H1 (cell line): ENCODE results near the gene CEACAM1. TPM values are rescaled to one million over a fixed set of nuclear protein-coding genes. Genes with fewer than 3 reads are reported as not detected.

Source experiments
- CTCF ChIA-PET: fragments of 300-600 bp; sonication (Branson Sonifier 250); formaldehyde crosslinking; loops from one replicate; lab custom pipeline; 2021; ENCODE audit not compliant: partially characterized antibody; lab: Charles Lee
- POLR2A ChIA-PET: fragments of 300-600 bp; sonication (Branson Sonifier 250); formaldehyde crosslinking; loops from one replicate; lab custom pipeline; 2021; ENCODE audit warnings: inconsistent platforms; ENCODE audit not compliant: partially characterized antibody; lab: Charles Lee
- DNase-seq, 2 experiments: peaks; one replicate each; pipeline versions ENCODE4 v3.0.0 to v3.0.0-alpha.2; 2010 to 2022; ENCODE audit warnings: low spot score in 2 of 2, low read depth in 1 of 2, mixed read lengths in 1 of 2
- FAIRE-seq: peaks from 2 replicates; lab custom pipeline; 2011; peaks lifted over from hg19 to GRCh38; lab: Jason Lieb, UNC
- H2AFZ ChIP-seq: 2 replicates; pipeline ENCODE4 v1.8.1; 2012; ENCODE audit warnings: low read length, inconsistent platforms
- H2AK5ac ChIP-seq: 2 replicates; pipeline ENCODE4 v1.6.1; 2013; ENCODE audit warnings: low read depth, low read length
- H2BK120ac ChIP-seq: replicated peaks from 2 replicates; pipeline ENCODE3; 2013; ENCODE audit warnings: low read depth, low read length, inconsistent platforms
- H2BK12ac ChIP-seq: 2 replicates; pipeline ENCODE4 v1.6.1; 2013; ENCODE audit warnings: low read depth, low read length
- H2BK15ac ChIP-seq: 2 replicates; pipeline ENCODE4 v1.6.1; 2013; ENCODE audit warnings: low read length
- H2BK20ac ChIP-seq: 2 replicates; pipeline ENCODE4 v1.6.1; 2013; ENCODE audit warnings: low read length
- H2BK5ac ChIP-seq: 2 replicates; pipeline ENCODE4 v1.6.1; 2013; ENCODE audit warnings: low read depth, low read length
- H3K14ac ChIP-seq: 2 replicates; pipeline ENCODE4 v1.6.1; 2013; ENCODE audit warnings: inconsistent platforms; ENCODE audit not compliant: insufficient read length
- H3K18ac ChIP-seq: 2 replicates; pipeline ENCODE4 v1.6.1; 2013; ENCODE audit warnings: low read length; ENCODE audit errors: extremely low read depth
- H3K23ac ChIP-seq: 2 replicates; pipeline ENCODE4 v1.6.1; 2013; ENCODE audit warnings: inconsistent platforms; ENCODE audit not compliant: insufficient read length
- H3K23me2 ChIP-seq: 2 replicates; pipeline ENCODE4 v1.6.1; 2013; ENCODE audit warnings: low read depth, low read length
- H3K27ac ChIP-seq: 2 replicates; pipeline ENCODE4 v1.6.1; 2011; ENCODE audit warnings: low read depth, low read length, inconsistent platforms
- H3K27me3 ChIP-seq, 4 experiments: replicated peaks in 1 of 4; 1 replicate in 1 of 4; 2 replicates in 3 of 4; pipeline versions ENCODE4 v1.6.1 to v1.8.1; 2011 to 2013; ENCODE audit warnings: low read length in 3 of 4, mild to moderate bottlenecking in 3 of 4, inconsistent platforms in 2 of 4, mixed read lengths in 2 of 4, moderate library complexity in 1 of 4; ENCODE audit not compliant: control insufficient read depth in 3 of 4, insufficient read depth in 3 of 4; ENCODE audit errors: extremely low read depth in 1 of 4
- H3K36me3 ChIP-seq, 4 experiments: 2 replicates each; pipeline versions ENCODE4 v1.6.1 to v1.8.1; 2011 to 2013; ENCODE audit warnings: mild to moderate bottlenecking in 4 of 4, low read length in 3 of 4, moderate library complexity in 2 of 4, control low read depth in 1 of 4, inconsistent platforms in 1 of 4; ENCODE audit not compliant: insufficient read depth in 4 of 4, control insufficient read depth in 2 of 4
- H3K4ac ChIP-seq: replicated peaks from 2 replicates; pipeline ENCODE3; 2013; ENCODE audit warnings: low read length, low read depth, mixed read lengths, inconsistent platforms; ENCODE audit not compliant: insufficient read length
- H3K4me1 ChIP-seq, 4 experiments: replicated peaks in 1 of 4; 1 replicate in 1 of 4; 2 replicates in 3 of 4; pipeline versions ENCODE4 v1.6.1 to v1.8.1; 2011 to 2013; ENCODE audit warnings: low read length in 3 of 4, inconsistent platforms in 2 of 4, mixed read lengths in 1 of 4; ENCODE audit not compliant: insufficient read depth in 4 of 4, control insufficient read depth in 3 of 4
- H3K4me2 ChIP-seq, 2 experiments: 2 replicates each; pipeline versions ENCODE4 v1.6.1 to v1.8.1; 2011 to 2013; ENCODE audit warnings: low read depth in 2 of 2, low read length in 2 of 2, control low read depth in 1 of 2, inconsistent platforms in 1 of 2, mild to moderate bottlenecking in 1 of 2; ENCODE audit not compliant: insufficient read depth in 1 of 2
- H3K4me3 ChIP-seq, 4 experiments: fragments of 200-600, 300-600 bp in 1 of 4; sonication (generic), shearing (Covaris generic), sonication (Bioruptor Twin) in 1 of 4; 2 replicates each; pipeline versions ENCODE4 v1.5.1 to v1.8.1; 2011 to 2016; ENCODE audit warnings: low read length in 4 of 4, low read depth in 3 of 4, control low read depth in 2 of 4, inconsistent platforms in 2 of 4, mild to moderate bottlenecking in 2 of 4, mixed read lengths in 1 of 4, moderate library complexity in 1 of 4; ENCODE audit not compliant: insufficient read depth in 2 of 4; ENCODE audit errors: extremely low read depth in 1 of 4
- H3K56ac ChIP-seq: replicated peaks from 2 replicates; pipeline ENCODE3; 2013; ENCODE audit warnings: low read depth, mild to moderate bottlenecking, mixed read lengths, low read length, inconsistent platforms; ENCODE audit not compliant: insufficient read length
- H3K79me1 ChIP-seq: 2 replicates; pipeline ENCODE4 v1.6.1; 2013; ENCODE audit warnings: low read depth, low read length, control low read depth
- H3K79me2 ChIP-seq, 2 experiments: 2 replicates each; pipeline versions ENCODE4 v1.6.1 to v1.8.1; 2012 to 2013; ENCODE audit warnings: low read length in 2 of 2, mild to moderate bottlenecking in 2 of 2, inconsistent platforms in 1 of 2; ENCODE audit not compliant: insufficient read depth in 2 of 2, control insufficient read depth in 1 of 2
- H3K9ac ChIP-seq, 4 experiments: replicated peaks in 1 of 4; 1 replicate in 1 of 4; 2 replicates in 3 of 4; pipeline versions ENCODE4 v1.6.1 to v1.8.1; 2011 to 2013; ENCODE audit warnings: low read depth in 3 of 4, low read length in 3 of 4, control low read depth in 2 of 4, mild to moderate bottlenecking in 2 of 4, moderate library complexity in 2 of 4, inconsistent platforms in 1 of 4; ENCODE audit errors: extremely low read depth in 1 of 4
- H3K9me3 ChIP-seq, 2 experiments: 2 replicates each; pipeline versions ENCODE4 v1.6.1 to v1.8.1; 2012 to 2013; ENCODE audit warnings: mild to moderate bottlenecking in 2 of 2, moderate library complexity in 2 of 2, control low read depth in 1 of 2, inconsistent platforms in 1 of 2, low read depth in 1 of 2, low read length in 1 of 2, mixed read lengths in 1 of 2; ENCODE audit not compliant: insufficient read depth in 2 of 2
- H4K20me1 ChIP-seq, 2 experiments: replicated peaks in 1 of 2; 2 replicates each; pipeline versions ENCODE3 to v1.8.1; 2011 to 2013; ENCODE audit warnings: inconsistent platforms in 2 of 2, low read length in 2 of 2, mild to moderate bottlenecking in 1 of 2; ENCODE audit not compliant: insufficient read depth in 2 of 2, control insufficient read depth in 1 of 2
- H4K5ac ChIP-seq: 2 replicates; pipeline ENCODE4 v1.6.1; 2013; ENCODE audit warnings: low read length, low read depth, mixed read lengths, inconsistent platforms; ENCODE audit not compliant: insufficient read length
- H4K8ac ChIP-seq: 2 replicates; pipeline ENCODE4 v1.8.0; 2013; ENCODE audit warnings: mild to moderate bottlenecking, moderate library complexity, low read length, inconsistent platforms; ENCODE audit not compliant: insufficient read depth; ENCODE audit errors: extremely low read depth
- H4K91ac ChIP-seq: replicated peaks from 2 replicates; pipeline ENCODE3; 2013; ENCODE audit warnings: low read length, mixed read lengths, inconsistent platforms; ENCODE audit not compliant: insufficient read length
- JUND ChIP-seq: IDR thresholded peaks from 2 replicates; pipeline ENCODE4 v1.6.1; 2011; ENCODE audit warnings: mild to moderate bottlenecking, improper control_type of control experiment, low read length
- MAFK ChIP-seq: IDR thresholded peaks from 2 replicates; pipeline ENCODE4 v1.6.1; 2012; ENCODE audit warnings: low read depth, mild to moderate bottlenecking, improper control_type of control experiment, low read length
- RNF2 ChIP-seq: fragments of 200-900, 300-1000 bp; sonication (generic); IDR thresholded peaks from 2 replicates; pipeline ENCODE4 v1.7.1; 2016; ENCODE audit warnings: borderline replicate concordance, low read depth, mild to moderate bottlenecking, antibody characterized with exemption, low read length; ENCODE audit not compliant: poor library complexity, severe bottlenecking; ENCODE audit errors: missing control alignments
- WGBS, 2 experiments: shearing (Covaris generic) in 1 of 2; methylation state at CpG; one replicate each; pipeline versions ENCODE4 v1.1.6 to v1.1.7; 2013 to 2015; ENCODE audit warnings: low lambda C conversion rate in 2 of 2, mixed read lengths in 2 of 2, inconsistent platforms in 1 of 2, low coverage in 1 of 2, missing lambda C conversion rate in 1 of 2; ENCODE audit not compliant: insufficient replicate concordance in 2 of 2, insufficient coverage in 1 of 2, insufficient read length in 1 of 2; ENCODE audit errors: extremely low coverage in 1 of 2, missing lambda C conversion rate in 1 of 2; 5-methylcytosine and 5-hydroxymethylcytosine counted together
- polyA plus RNA-seq, 7 experiments: library from polyadenylated mRNA; depleted of rRNA in 3 of 7; stranded (reverse) in 5 of 7; unstranded in 2 of 7; fragments of >200 nt in 5 of 7; fragments of 200-250 nt in 2 of 7; gene quantifications; 1 replicate in 5 of 7; 2 replicates in 1 of 7; 4 replicates in 1 of 7; pipeline versions ENCODE4 v1.2.1 to v1.2.3, GENCODE V29; 2011 to 2013; ENCODE audit warnings: missing spikeins in 2 of 7, mixed read lengths in 2 of 7
- total RNA-seq: library from RNA; stranded (reverse); fragmentation: NEBNext Ultra II Directional; extraction: Animal tissue kit (Norgen Biotek cat#: 25700); gene quantifications from 2 replicates; pipeline ENCODE4 v1.2.1, GENCODE V29; 2021
- TF ChIP-seq, protein P1 (sequence below), 3 experiments: IDR thresholded peaks; 1 replicate in 2 of 3; 2 replicates in 1 of 3; pipeline versions ENCODE4 v1.5.1 to v1.6.1; 2011; ENCODE audit warnings: low read length in 3 of 3, mild to moderate bottlenecking in 3 of 3, inconsistent platforms in 2 of 3, low read depth in 1 of 3, moderate library complexity in 1 of 3; ENCODE audit not compliant: insufficient read depth in 1 of 3; ENCODE audit errors: control extremely low read depth in 1 of 3

Gene CEACAM1
- total and polyA plus RNA-seq, 2 of the 8 experiments (the other 6 are each of a cell fraction or from before 2014, with no cell fraction given), result 1.8 to 3.6 TPM

DNA sequence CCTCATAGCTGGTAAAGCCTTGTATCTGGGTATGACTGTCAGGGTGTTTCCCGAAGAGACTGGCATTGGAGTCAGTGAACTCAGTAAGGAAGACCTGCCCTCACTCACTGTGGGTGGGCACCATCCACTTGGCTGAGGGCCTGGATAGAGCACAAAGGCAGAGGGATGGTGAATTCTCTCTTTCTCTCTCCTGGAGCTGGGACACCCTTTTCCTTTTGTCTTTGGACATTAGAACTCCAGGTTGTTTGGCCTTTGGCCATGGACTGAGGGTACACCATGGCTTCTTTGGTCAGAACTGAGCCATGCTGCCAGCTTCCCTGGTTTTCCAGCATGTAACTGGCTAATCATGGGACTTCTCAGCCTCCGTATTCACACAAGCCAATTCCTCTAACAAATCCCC, 4.6 kb upstream of the CEACAM1 start:
- Histone ChIP-seq H3K18ac (no peak overlapping the region), H3K4ac (no peak overlapping the region), H3K9me3 (no peaks in the 10 kb centered on the region), H3K56ac (no peak overlapping the region), H3K27ac (no peak overlapping the region), H4K8ac (no peak overlapping the region), H4K91ac (no peak overlapping the region), H3K79me1 (no peaks in the 10 kb centered on the region), H3K79me2 (no peaks in the 10 kb centered on the region), H3K9ac (no peak overlapping the region), H2AK5ac (no peak overlapping the region), H3K36me3 (no peaks in the 10 kb centered on the region), H4K5ac (no peak overlapping the region), H2BK120ac (no peak overlapping the region), H3K4me2 (no peak overlapping the region), H2BK20ac (0 out of 2 replicates have a peak overlapping the region, but pooled peaks have one; percentile 9), H2BK15ac (no peak overlapping the region; the same call in 1 of the 2 replicates), H3K4me1 (peaks cover 0 to 11% (median 7%) of the 10 kb centered on the region in 4 experiments; a peak in 5 of 7 replicates), H2BK5ac (no peak overlapping the region), H2AFZ (no peak overlapping the region), H2BK12ac (no peak overlapping the region; the same call in 1 of the 2 replicates), H3K4me3 (no peak overlapping the region), H3K23ac (no peak overlapping the region), H4K20me1 (no peaks in the 10 kb centered on the region), H3K23me2 (no peaks in the 10 kb centered on the region), H3K14ac (no peak overlapping the region), H3K27me3 (no peaks in the 10 kb centered on the region; a peak in 1 of 7 replicates)
- CTCF ChIA-PET, result interaction anchor here (0.7 to 13.5 kb wide), 3 partner anchors 9 to 91 kb away, joined by 4 to 182 read pairs (median 72); partner anchors contain the start of gene CXCL17
- POLR2A ChIA-PET, result interaction anchor here (1.1 kb wide), 1 partner anchor 12 kb away, joined by 3 read pairs; no protein-coding TSS in a partner anchor
- WGBS, 2 experiments, result 92% methylated on average over 2 of the region's 2 CpGs; no CpG with 5 or more reads in 1 of the 2 experiments
- no peak for FAIRE-seq
- TF ChIP-seq RNF2 (no peak), JUND (no peak), MAFK (no peak)
- TF ChIP-seq, protein P1, sequence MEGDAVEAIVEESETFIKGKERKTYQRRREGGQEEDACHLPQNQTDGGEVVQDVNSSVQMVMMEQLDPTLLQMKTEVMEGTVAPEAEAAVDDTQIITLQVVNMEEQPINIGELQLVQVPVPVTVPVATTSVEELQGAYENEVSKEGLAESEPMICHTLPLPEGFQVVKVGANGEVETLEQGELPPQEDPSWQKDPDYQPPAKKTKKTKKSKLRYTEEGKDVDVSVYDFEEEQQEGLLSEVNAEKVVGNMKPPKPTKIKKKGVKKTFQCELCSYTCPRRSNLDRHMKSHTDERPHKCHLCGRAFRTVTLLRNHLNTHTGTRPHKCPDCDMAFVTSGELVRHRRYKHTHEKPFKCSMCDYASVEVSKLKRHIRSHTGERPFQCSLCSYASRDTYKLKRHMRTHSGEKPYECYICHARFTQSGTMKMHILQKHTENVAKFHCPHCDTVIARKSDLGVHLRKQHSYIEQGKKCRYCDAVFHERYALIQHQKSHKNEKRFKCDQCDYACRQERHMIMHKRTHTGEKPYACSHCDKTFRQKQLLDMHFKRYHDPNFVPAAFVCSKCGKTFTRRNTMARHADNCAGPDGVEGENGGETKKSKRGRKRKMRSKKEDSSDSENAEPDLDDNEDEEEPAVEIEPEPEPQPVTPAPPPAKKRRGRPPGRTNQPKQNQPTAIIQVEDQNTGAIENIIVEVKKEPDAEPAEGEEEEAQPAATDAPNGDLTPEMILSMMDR (IDR thresholded peaks at IDR 0.05; ENCODE audit: control extremely low read depth in 1 of 3, insufficient read depth in 1 of 3, low read depth in 1 of 3, low read length in 3 of 3), result no peak
- peak in 1 of 2 experiments; percentile 33 for DNase-seq
